Cerebellar nuclear complex (tissue), 1 donor: Measurements from ENCODE around the gene RICTOR.

ENCODE experiments used
- DNase-seq, 2 experiments: peaks; one replicate each; lab custom pipeline; 2025; lab: John Stamatoyannopoulos, UW

RICTOR gene

GRCh38 chr5:39092581-39093351, 18.6 kb upstream of the RICTOR start:
- no peak for DNase-seq

GRCh38 chr5:39091940-39092580, 17.9 kb upstream of the RICTOR start:
- no peak for DNase-seq

GRCh38 chr5:39083968-39084367, 9.8 kb upstream of the RICTOR start:
- no peak for DNase-seq

GRCh38 chr5:39082995-39083394, 8.8 kb upstream of the RICTOR start:
- no peak for DNase-seq

GRCh38 chr5:39080597-39081204, 6.5 kb upstream of the RICTOR start:
- DNase-seq, result no peak

- DNase-seq, result no peak
These were observed 6.0 kb upstream of the RICTOR start for GRCh38 chr5:39080168-39080567.

GRCh38 chr5:39079147-39079546, 4.9 kb upstream of the RICTOR start:
- no peak for DNase-seq

- no peak for DNase-seq
These were observed 2.8 kb upstream of the RICTOR start for GRCh38 chr5:39076757-39077728.

- no peak for DNase-seq
These were observed 2.0 kb upstream of the RICTOR start for GRCh38 chr5:39076101-39076756.

- DNase-seq, result no peak
These were observed 507 bp downstream of the RICTOR start for GRCh38 chr5:39073767-39074016.

GRCh38 chr5:39072925-39073766, 1.1 kb downstream of the RICTOR start:
- DNase-seq, result peak in 1 of 2 experiments; percentile 13

- no peak for DNase-seq
These were observed 6.1 kb downstream of the RICTOR start for GRCh38 chr5:39068099-39068498.

- no peak for DNase-seq
These were observed 9.7 kb downstream of the RICTOR start for GRCh38 chr5:39064450-39064849.

GRCh38 chr5:39063037-39063436, 11.2 kb downstream of the RICTOR start:
- no peak for DNase-seq

- DNase-seq, result no peak
These were observed 11.7 kb downstream of the RICTOR start for GRCh38 chr5:39062530-39062929.

GRCh38 chr5:39062104-39062503, 12.1 kb downstream of the RICTOR start:
- no peak for DNase-seq

GRCh38 chr5:39059064-39059463, 15.1 kb downstream of the RICTOR start:
- no peak for DNase-seq

GRCh38 chr5:39058178-39058921, 15.8 kb downstream of the RICTOR start:
- no peak for DNase-seq

- DNase-seq, result no peak
These were observed 16.5 kb downstream of the RICTOR start for GRCh38 chr5:39057734-39058133.

- no peak for DNase-seq
These were observed 18.3 kb downstream of the RICTOR start for GRCh38 chr5:39055768-39056398.
